ENCODE measurements around the gene IL13RA1. TPM values are rescaled to one million over a fixed set of nuclear protein-coding genes. Genes with fewer than 3 reads are reported as not detected.
A peak's percentile ranks its signal among the peaks of the same experiment; 100 is the strongest.

The IL13RA1 gene
- total RNA-seq, 4 donors from 2014 or later = 13.9 to 89.6 (median 70.2) TPM

- Histone ChIP-seq H3K4me3 (no peak overlapping the region), H3K27ac (peak overlapping the region; percentile 95 to 99 (median 96))
- intact Hi-C loops (cut with DNase I; ENCODE audit: low total_unique reads) = no loop called here
Measured at GRCh38 chrX:118724365-118724764, 3.0 kb upstream of the IL13RA1 start.

GRCh38 chrX:118724775-118725174 is 2.6 kb upstream of the IL13RA1 start:
- Histone ChIP-seq H3K36me3 (no peaks in the 10 kb centered on the region), H3K4me1 (peaks cover 4 to 40% (median 17%) of the 10 kb centered on the region in 4 donors), H3K27ac (peak overlapping the region; percentile 95 to 99 (median 96)), H3K4me3 (no peak overlapping the region), H3K9me3 (no peaks in the 10 kb centered on the region), H3K27me3 (no peaks in the 10 kb centered on the region)
- peak in 1 of 3 donors; percentile 45 for TF ChIP-seq POLR2AphosphoS5 (IDR thresholded peaks at IDR 0.05)
- TF ChIP-seq POLR2A (IDR thresholded peaks at IDR 0.05) = no peak
- in situ Hi-C loops (cut with MboI; ENCODE audit: low pct_ligation_motif_present in 1 of 4, low pct_unique_long_range_greater_than_20kb in 1 of 4, low sequenced_read_pairs in 3 of 4) (no loop called here), intact Hi-C loops (cut with DNase I; ENCODE audit: low total_unique reads) (no loop called here)
- 15 to 64% methylated on average over 3 to 7 of the region's 7 CpGs for WGBS, 2 donors (ENCODE audit: low coverage in 1 of 2)
- no peak for DNase-seq

More at GRCh38 chrX:118724365-118724764, 3.0 kb upstream of the IL13RA1 start:
- H3K36me3 ChIP-seq = no peaks in the 10 kb centered on the region
- in situ Hi-C loops (cut with MboI; ENCODE audit: low pct_ligation_motif_present in 1 of 4, low pct_unique_long_range_greater_than_20kb in 1 of 4, low sequenced_read_pairs in 3 of 4) = no loop called here
- DNase-seq = no peak
- TF ChIP-seq CTCF (IDR thresholded peaks at IDR 0.05) (no peak), EP300 (IDR thresholded peaks at IDR 0.05; ENCODE audit: low read depth) (no peak), POLR2A (IDR thresholded peaks at IDR 0.05) (no peak), POLR2AphosphoS5 (IDR thresholded peaks at IDR 0.05) (no peak)
- peaks cover 4 to 36% (median 17%) of the 10 kb centered on the region in 4 donors for H3K4me1 ChIP-seq
- H3K9me3 ChIP-seq = no peaks in the 10 kb centered on the region
- H3K27me3 ChIP-seq = no peaks in the 10 kb centered on the region
- WGBS, 2 donors (ENCODE audit: low coverage in 1 of 2) = 79% methylated on average over 5 of the region's 5 CpGs; no CpG with 5 or more reads in 1 of the 2 donors

GRCh38 chrX:118726396-118726795 is 1.0 kb upstream of the IL13RA1 start:
- H3K9me3 ChIP-seq = no peaks in the 10 kb centered on the region
- peak overlapping the region; percentile 95 to 99 (median 96) for H3K27ac ChIP-seq
- 25 to 77% methylated on average over 2 to 3 of the region's 3 CpGs for WGBS, 2 donors (ENCODE audit: low coverage in 1 of 2)
- no peaks in the 10 kb centered on the region for H3K27me3 ChIP-seq
- no peak for DNase-seq
- peak overlapping the region in 2 of 4 donors; percentile 73 to 91 for H3K4me3 ChIP-seq
- H3K36me3 ChIP-seq = no peaks in the 10 kb centered on the region
- intact Hi-C loops (cut with DNase I; ENCODE audit: low total_unique reads) = no loop called here
- peaks cover 4 to 49% (median 17%) of the 10 kb centered on the region in 4 donors for H3K4me1 ChIP-seq
- TF ChIP-seq CTCF (IDR thresholded peaks at IDR 0.05) (no peak), EP300 (IDR thresholded peaks at IDR 0.05; ENCODE audit: low read depth) (no peak), POLR2A (IDR thresholded peaks at IDR 0.05) (no peak)
- in situ Hi-C loops (cut with MboI; ENCODE audit: low pct_ligation_motif_present in 1 of 4, low pct_unique_long_range_greater_than_20kb in 1 of 4, low sequenced_read_pairs in 3 of 4) = no loop called here

- Histone ChIP-seq H3K4me1 (peaks cover 7 to 49% (median 17%) of the 10 kb centered on the region in 4 donors), H3K36me3 (no peaks in the 10 kb centered on the region), H3K27ac (peak overlapping the region; percentile 95 to 99 (median 96)), H3K4me3 (peak overlapping the region; percentile 67 to 94 (median 82)), H3K9me3 (no peaks in the 10 kb centered on the region), H3K27me3 (no peaks in the 10 kb centered on the region)
- TF ChIP-seq EP300 (IDR thresholded peaks at IDR 0.05; ENCODE audit: low read depth) (no peak), CTCF (IDR thresholded peaks at IDR 0.05) (no peak), POLR2AphosphoS5 (IDR thresholded peaks at IDR 0.05) (peak in 2 of 3 donors; percentile 37 to 64), POLR2A (IDR thresholded peaks at IDR 0.05) (peak; percentile 41)
- 43% methylated on average over 68 of the region's 73 CpGs; no CpG with 5 or more reads in 1 of the 2 donors for WGBS, 2 donors (ENCODE audit: low coverage in 1 of 2)
- DNase-seq = peak; percentile 46
- in situ Hi-C loops (cut with MboI; ENCODE audit: low pct_ligation_motif_present in 1 of 4, low pct_unique_long_range_greater_than_20kb in 1 of 4, low sequenced_read_pairs in 3 of 4) (no loop called here), intact Hi-C loops (cut with DNase I; ENCODE audit: low total_unique reads) (no loop called here)
Measured at GRCh38 chrX:118727686-118728339, 407 bp downstream of the IL13RA1 start.
